ENCODE results near the gene HOXD11. TPM values are rescaled to one million over a fixed set of nuclear protein-coding genes. Genes with fewer than 3 reads are reported as not detected.

The HOXD11 gene
- polyA plus RNA-seq, 1 experiment: not detected

GRCh38 chr2:176088048-176088936 is 18.8 kb upstream of the HOXD11 start:
- DNase-seq (ENCODE audit: low read depth, low spot score): no peak
- ChIA-PET POLR2A (no interaction called here), CTCF (interaction anchor here (0.6 to 3.2 kb wide), 7 partner anchors 9 to 837 kb away, joined by 4 to 65 read pairs (median 6); no protein-coding TSS in a partner anchor)
- Histone ChIP-seq H3K27ac (ENCODE audit: low read depth, low read length) (no peak overlapping the region), H3K9me3 (ENCODE audit: control insufficient read depth, insufficient read depth, low read length) (peaks cover 13% of the 10 kb centered on the region; the same call in 1 of the 2 replicates), H3K27me3 (ENCODE audit: control insufficient read depth, insufficient read depth, low read length) (peaks cover 79% of the 10 kb centered on the region), H3K4me3 (ENCODE audit: low read depth, low read length) (peak overlapping the region; percentile 45)
- TF ChIP-seq, protein P1, sequence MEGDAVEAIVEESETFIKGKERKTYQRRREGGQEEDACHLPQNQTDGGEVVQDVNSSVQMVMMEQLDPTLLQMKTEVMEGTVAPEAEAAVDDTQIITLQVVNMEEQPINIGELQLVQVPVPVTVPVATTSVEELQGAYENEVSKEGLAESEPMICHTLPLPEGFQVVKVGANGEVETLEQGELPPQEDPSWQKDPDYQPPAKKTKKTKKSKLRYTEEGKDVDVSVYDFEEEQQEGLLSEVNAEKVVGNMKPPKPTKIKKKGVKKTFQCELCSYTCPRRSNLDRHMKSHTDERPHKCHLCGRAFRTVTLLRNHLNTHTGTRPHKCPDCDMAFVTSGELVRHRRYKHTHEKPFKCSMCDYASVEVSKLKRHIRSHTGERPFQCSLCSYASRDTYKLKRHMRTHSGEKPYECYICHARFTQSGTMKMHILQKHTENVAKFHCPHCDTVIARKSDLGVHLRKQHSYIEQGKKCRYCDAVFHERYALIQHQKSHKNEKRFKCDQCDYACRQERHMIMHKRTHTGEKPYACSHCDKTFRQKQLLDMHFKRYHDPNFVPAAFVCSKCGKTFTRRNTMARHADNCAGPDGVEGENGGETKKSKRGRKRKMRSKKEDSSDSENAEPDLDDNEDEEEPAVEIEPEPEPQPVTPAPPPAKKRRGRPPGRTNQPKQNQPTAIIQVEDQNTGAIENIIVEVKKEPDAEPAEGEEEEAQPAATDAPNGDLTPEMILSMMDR (IDR thresholded peaks at IDR 0.05; ENCODE audit: low read depth, low read length): peak; percentile 76

DNA sequence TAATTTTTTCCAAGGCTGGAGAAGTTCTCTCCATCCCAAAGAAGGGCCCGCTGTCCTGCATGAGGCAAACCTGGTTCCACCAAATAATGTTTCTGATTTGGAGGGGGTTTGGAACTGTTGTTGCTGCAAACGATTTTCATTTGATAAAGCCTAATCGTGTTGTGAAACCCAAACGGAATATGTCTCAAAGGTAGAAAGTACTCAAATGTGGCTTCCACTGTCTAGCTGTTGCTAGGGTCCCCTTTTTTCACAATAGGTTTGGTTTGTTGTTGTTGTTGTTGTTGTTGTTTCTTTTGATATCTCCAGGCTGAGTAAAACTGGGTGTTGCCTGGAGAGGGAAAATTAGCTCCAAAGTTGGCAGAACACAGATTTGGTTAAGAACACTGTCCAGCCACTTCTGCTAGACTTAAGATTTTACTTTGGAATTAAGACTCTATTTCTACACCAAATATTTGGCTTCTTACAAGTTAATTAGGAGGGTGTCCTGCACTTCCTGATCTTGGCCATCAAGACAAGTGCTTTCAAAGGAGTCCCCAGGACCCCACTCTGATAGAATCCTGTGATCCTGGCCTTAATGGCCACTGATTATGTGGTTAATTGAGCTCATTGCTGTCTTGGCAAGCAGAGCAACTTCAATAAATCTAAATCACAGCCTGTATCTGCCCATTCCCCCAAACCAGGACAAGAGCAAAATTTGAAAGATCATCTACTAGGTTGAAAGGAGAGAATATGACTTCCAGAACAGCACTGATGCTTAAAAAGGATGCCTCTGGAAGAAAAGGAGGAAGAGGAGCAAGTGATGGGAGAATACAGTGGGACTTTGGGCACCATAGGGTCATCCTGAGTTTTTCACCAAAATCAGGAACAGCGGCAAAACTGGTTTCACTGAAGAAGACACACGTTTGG is 17.9 kb upstream of the HOXD11 start:
- H3K27me3 ChIP-seq (ENCODE audit: control insufficient read depth, insufficient read depth, low read length): peaks cover 77% of the 10 kb centered on the region
- ChIA-PET POLR2A (no interaction called here), CTCF (interaction anchor here (0.7 to 3.2 kb wide), 6 partner anchors 8 to 838 kb away, joined by 5 to 65 read pairs (median 7); no protein-coding TSS in a partner anchor)
- DNase-seq (ENCODE audit: low read depth, low spot score): no peak
- TF ChIP-seq, protein P1 (IDR thresholded peaks at IDR 0.05; ENCODE audit: low read depth, low read length): no peak
- H3K9me3 ChIP-seq (ENCODE audit: control insufficient read depth, insufficient read depth, low read length): peaks cover 13% of the 10 kb centered on the region; the same call in 1 of the 2 replicates
- no peak overlapping the region for H3K27ac ChIP-seq (ENCODE audit: low read depth, low read length)
- H3K4me3 ChIP-seq (ENCODE audit: low read depth, low read length): no peak overlapping the region

- H3K9me3 ChIP-seq (ENCODE audit: control insufficient read depth, insufficient read depth, low read length): peaks cover 11% of the 10 kb centered on the region; the same call in 1 of the 2 replicates
- ChIA-PET POLR2A (no interaction called here), CTCF (interaction anchor here (1.9 to 3.2 kb wide), 2 partner anchors 400 to 839 kb away, joined by 5 to 65 read pairs; no protein-coding TSS in a partner anchor)
- TF ChIP-seq, protein P1 (IDR thresholded peaks at IDR 0.05; ENCODE audit: low read depth, low read length): no peak
- H3K27me3 ChIP-seq (ENCODE audit: control insufficient read depth, insufficient read depth, low read length): peaks cover 77% of the 10 kb centered on the region
- no peak overlapping the region for H3K27ac ChIP-seq (ENCODE audit: low read depth, low read length)
- no peak overlapping the region for H3K4me3 ChIP-seq (ENCODE audit: low read depth, low read length)
- no peak for DNase-seq (ENCODE audit: low read depth, low spot score)
These were observed 17.2 kb upstream of the HOXD11 start for GRCh38 chr2:176089843-176090395.

- TF ChIP-seq, protein P1 (IDR thresholded peaks at IDR 0.05; ENCODE audit: low read depth, low read length): no peak
- Histone ChIP-seq H3K27me3 (ENCODE audit: control insufficient read depth, insufficient read depth, low read length) (peaks cover 77% of the 10 kb centered on the region), H3K27ac (ENCODE audit: low read depth, low read length) (no peak overlapping the region), H3K9me3 (ENCODE audit: control insufficient read depth, insufficient read depth, low read length) (peaks cover 11% of the 10 kb centered on the region; the same call in 1 of the 2 replicates), H3K4me3 (ENCODE audit: low read depth, low read length) (no peak overlapping the region)
- no peak for DNase-seq (ENCODE audit: low read depth, low spot score)
- ChIA-PET CTCF (interaction anchor here (0.9 kb wide), 1 partner anchor 401 kb away, joined by 7 read pairs; no protein-coding TSS in a partner anchor), POLR2A (no interaction called here)
These were observed 16.2 kb upstream of the HOXD11 start for GRCh38 chr2:176090862-176091261.

Measured in AG04450 (cell line).